GM13976 (cell line): ENCODE measurements around the gene CENPU.
A peak's percentile ranks its signal among the peaks of the same experiment; 100 is the strongest.
"Not testable (repeated sequence)": the region's sequence is repeated elsewhere in the genome, so short reads cannot be mapped to it uniquely, and the experiment has no call there.

ENCODE experiments used
- DNase-seq: peaks from one replicate; pipeline ENCODE4 v3.0.0; 2012; ENCODE audit warnings: low spot score
- CTCF ChIP-seq: IDR thresholded peaks from 2 replicates; pipeline ENCODE4 v1.5.1; 2012; ENCODE audit warnings: borderline replicate concordance, mild to moderate bottlenecking; ENCODE audit not compliant: insufficient read depth; ENCODE audit errors: extremely low read depth, missing control alignments, control extremely low read depth
- in situ Hi-C: fragments of 300-500 bp; cut with MboI; formaldehyde crosslinking; loops from one replicate; pipeline ENCODE4 v1.12.0; 2022; ENCODE audit warnings: low sequenced_read_pairs, mixed read lengths, inconsistent platforms; ENCODE audit not compliant: unreplicated experiment

Gene CENPU

GRCh38 chr4:184653650-184654049, 80.2 kb downstream of the CENPU start:
- in situ Hi-C loops, result no loop called here
- no peak for TF ChIP-seq CTCF
- DNase-seq, result no peak

DNA sequence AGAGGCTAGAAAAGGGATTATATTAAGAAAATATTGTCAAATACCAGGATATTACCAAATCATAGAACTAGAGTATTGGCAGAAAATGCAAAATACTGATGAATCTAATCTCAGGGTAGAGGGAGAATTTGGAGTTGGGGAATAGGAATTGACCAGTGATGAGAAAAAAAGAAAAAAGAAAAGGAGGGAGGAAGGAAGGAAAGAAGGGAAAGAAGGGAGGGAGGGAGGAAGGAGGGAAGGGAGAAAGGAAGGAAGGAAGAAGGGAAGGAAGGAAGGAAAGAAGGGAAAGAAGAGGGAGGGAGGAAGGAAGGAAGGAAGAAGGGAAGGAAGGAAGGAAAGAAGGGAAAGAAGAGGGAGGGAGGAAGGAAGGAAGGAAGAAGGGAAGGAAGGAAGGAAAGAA, 81.2 kb downstream of the CENPU start:
- DNase-seq, in situ Hi-C loops: not testable (repeated sequence)

DNA sequence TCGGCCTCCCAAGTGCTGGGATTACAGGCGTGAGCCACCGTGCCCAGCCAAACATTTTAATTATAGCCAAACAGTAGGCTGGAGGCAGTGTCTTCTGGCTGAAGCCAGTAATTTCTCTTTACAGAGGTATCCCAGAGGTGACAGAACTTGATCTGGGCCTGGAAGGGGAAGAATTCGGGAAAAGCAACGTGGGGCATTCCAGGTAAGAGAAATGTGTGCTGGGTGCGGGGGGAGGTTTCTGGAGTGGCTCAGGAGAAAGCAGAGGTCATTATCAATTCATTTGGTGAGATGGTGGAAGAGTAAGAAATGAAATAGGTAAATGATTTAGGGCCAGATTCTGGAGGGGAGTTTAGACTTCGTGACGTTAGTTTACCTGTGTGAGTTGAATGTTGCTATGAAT, 82.0 kb downstream of the CENPU start:
- DNase-seq, result no peak
- in situ Hi-C loops, result no loop called here
- TF ChIP-seq CTCF, result no peak

DNA sequence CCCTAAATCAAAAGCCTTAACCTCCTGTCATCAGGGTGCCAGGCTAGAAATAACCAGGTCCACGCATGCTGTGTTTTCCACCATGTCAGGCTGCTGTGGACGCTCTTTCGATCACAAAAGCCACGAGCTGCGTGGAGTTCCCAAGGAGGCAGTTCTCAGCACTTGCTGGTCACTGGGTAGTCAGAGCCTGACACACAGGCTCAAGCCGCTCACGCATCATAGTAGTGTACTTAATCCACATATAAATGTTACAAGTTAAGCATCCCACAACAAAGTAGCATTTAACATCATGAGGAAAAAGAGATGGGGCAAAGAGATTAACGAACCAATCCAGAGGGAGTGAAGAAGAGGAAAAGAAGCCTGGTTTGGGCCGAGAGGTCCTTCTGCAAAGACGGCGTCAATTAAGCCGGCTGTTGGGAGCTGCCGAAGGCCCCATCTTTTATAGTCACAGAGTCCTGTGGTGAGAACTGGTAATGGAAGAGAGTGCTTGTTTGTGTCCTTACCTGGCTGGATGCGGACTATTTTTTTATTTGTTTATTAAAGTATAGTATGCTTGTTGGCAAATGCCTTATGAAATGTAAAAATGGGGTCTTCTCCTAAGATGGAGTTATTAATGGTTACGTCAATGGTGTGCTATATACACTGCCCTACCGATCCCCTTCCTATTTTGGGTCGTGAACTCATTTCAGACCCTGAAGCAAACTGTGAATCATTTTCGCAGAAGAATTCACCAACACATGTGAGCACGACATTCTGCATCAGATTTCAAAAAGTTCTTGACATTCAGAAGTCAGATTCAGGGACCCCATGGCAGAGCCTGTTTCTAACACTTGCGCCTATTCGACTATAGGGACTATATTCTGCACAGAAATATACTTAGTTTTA, 83.7 kb downstream of the CENPU start:
- in situ Hi-C loops, result loop anchor here (10.0 kb wide), 1 partner anchor 385 kb away; no protein-coding TSS in a partner anchor
- no peak for TF ChIP-seq CTCF
- no peak for DNase-seq

DNA sequence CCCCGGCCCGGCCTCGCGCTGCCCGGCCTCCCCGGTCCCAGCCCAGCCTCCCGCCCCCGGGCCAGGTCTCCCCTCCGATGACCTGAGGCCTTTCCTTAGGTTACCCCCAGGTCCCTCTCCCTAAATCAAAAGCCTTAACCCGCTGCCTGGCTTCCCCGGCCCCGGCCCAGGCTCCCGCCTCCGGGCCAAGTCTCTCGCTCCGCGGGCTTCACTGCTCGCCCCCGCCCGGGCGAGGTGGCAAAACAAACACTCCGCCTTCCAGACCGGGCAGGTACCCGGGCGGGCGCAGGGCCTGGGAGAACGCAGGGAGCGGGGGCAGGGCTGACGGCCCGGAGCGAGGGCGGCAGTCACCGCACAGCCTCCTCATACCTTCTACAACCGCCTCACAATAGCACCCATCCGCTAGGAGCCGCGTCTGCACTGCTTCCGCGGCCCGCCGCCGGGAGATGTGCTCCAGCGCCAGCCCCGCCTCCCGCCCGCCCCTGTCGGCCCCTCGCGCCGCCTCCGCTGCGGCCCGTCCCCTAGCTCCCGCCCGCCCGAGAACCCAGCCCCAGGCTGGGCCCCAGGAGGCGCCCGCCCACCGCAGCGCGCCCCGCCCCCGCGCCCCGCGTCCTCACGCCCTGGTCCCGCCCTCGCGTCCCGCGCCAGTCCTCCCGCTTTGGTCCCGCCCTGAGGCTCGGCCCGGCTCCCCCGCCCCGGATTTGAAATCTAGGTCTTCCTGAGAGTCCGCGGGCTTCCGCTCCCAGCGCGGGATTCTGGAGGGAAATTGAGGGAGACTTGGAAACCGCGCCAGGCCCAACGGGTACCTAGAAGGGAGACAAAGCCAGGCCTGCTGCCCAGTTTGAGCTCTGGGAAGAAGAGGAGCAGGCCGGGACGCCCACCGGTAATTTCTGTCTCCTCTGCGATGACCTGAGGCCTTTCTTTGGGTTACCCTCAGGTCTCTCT, 84.6 kb downstream of the CENPU start, which contains the start of the genes CASP3 and PRIMPOL:
Gene CASP3, minus strand, starts transcription at position 422 of the 945 bp plus-strand sequence. CDS start 10,994 bp downstream, outside the sequence.
Gene PRIMPOL, plus strand, starts transcription at position 713 of the 945 bp plus-strand sequence. CDS start 7,403 bp downstream, outside the sequence.
- in situ Hi-C loops, result loop anchor here (10.0 kb wide), 1 partner anchor 384 kb away; no protein-coding TSS in a partner anchor
- TF ChIP-seq CTCF, result peak; percentile 45
- peak; percentile 94 for DNase-seq

- in situ Hi-C loops, result loop anchor here (10.0 kb wide), 1 partner anchor 384 kb away; no protein-coding TSS in a partner anchor
- peak; percentile 53 for DNase-seq
- no peak for TF ChIP-seq CTCF
These were observed 85.4 kb downstream of the CENPU start for GRCh38 chr4:184648313-184649025.
